Measurements from ENCODE around the gene ATXN7L1. TPM values are rescaled to one million over a fixed set of nuclear protein-coding genes. Genes with fewer than 3 reads are reported as not detected.

Gene ATXN7L1
- total and polyA plus RNA-seq, 2 donors (not counting 1 experiment from before 2014, with no cell fraction given): 7.1 to 40.6 TPM

GRCh38 chr7:105805447-105806019 is 70.9 kb downstream of the ATXN7L1 start:
- H3K4me3 Mint-ChIP-seq: no peak overlapping the region
- Histone ChIP-seq H3K27me3 (replicated peaks in 1 of 4; ENCODE audit: control extremely low read depth in 1 of 4, control insufficient read depth in 3 of 4, insufficient read depth in 4 of 4, low read length in 3 of 4) (no peaks in the 10 kb centered on the region), H3K4me2 (replicated peaks; ENCODE audit: low read depth, low read length, poor library complexity, severe bottlenecking) (no peak overlapping the region), H4K20me1 (ENCODE audit: control insufficient read depth, insufficient read depth, low read length, poor library complexity, severe bottlenecking) (no peaks in the 10 kb centered on the region), H3K9ac (ENCODE audit: low read length) (no peak overlapping the region), H2AFZ (ENCODE audit: insufficient read depth, low read depth, low read length, poor library complexity, severe bottlenecking) (no peak overlapping the region), H3K4me1 (ENCODE audit: control insufficient read depth in 2 of 2, insufficient read depth in 2 of 2, low read length in 2 of 2) (peaks cover 21 to 44% of the 10 kb centered on the region in 2 donors), H3K79me2 (ENCODE audit: control insufficient read depth, insufficient read depth, low read length) (no peaks in the 10 kb centered on the region), H3K4me3 (ENCODE audit: control extremely low read depth in 1 of 5, extremely low read depth in 1 of 5, insufficient read depth in 1 of 5, low read depth in 2 of 5, low read length in 4 of 5) (no peak overlapping the region), H3K36me3 (replicated peaks in 1 of 2; ENCODE audit: control extremely low read depth in 1 of 2, control insufficient read depth in 1 of 2, extremely low read depth in 1 of 2, insufficient read depth in 2 of 2, low read length in 1 of 2) (no peaks in the 10 kb centered on the region), H3K27ac (ENCODE audit: low read length in 2 of 2) (no peak overlapping the region), H3K9me3 (ENCODE audit: control extremely low read depth in 1 of 3, control insufficient read depth in 2 of 3, insufficient read depth in 1 of 3, low read length in 2 of 3) (no peaks in the 10 kb centered on the region)
- H3K27me3 Mint-ChIP-seq: no peaks in the 10 kb centered on the region
- no peak for TF ChIP-seq EZH2 (IDR thresholded peaks at IDR 0.05; ENCODE audit: borderline replicate concordance, insufficient read depth, low read depth, low read length, poor library complexity, severe bottlenecking)
- TF ChIP-seq, protein P1, sequence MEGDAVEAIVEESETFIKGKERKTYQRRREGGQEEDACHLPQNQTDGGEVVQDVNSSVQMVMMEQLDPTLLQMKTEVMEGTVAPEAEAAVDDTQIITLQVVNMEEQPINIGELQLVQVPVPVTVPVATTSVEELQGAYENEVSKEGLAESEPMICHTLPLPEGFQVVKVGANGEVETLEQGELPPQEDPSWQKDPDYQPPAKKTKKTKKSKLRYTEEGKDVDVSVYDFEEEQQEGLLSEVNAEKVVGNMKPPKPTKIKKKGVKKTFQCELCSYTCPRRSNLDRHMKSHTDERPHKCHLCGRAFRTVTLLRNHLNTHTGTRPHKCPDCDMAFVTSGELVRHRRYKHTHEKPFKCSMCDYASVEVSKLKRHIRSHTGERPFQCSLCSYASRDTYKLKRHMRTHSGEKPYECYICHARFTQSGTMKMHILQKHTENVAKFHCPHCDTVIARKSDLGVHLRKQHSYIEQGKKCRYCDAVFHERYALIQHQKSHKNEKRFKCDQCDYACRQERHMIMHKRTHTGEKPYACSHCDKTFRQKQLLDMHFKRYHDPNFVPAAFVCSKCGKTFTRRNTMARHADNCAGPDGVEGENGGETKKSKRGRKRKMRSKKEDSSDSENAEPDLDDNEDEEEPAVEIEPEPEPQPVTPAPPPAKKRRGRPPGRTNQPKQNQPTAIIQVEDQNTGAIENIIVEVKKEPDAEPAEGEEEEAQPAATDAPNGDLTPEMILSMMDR (IDR thresholded peaks at IDR 0.05): no peak
- ATAC-seq (ENCODE audit: low read depth) (no peak), DNase-seq (no peak)
- ChIA-PET CTCF (interaction anchor here (1.2 to 3.4 kb wide), 3 partner anchors 9 to 44 kb away, joined by 3 to 15 read pairs (median 4); no protein-coding TSS in a partner anchor), POLR2A (no interaction called here)
- H3K9me3 Mint-ChIP-seq (ENCODE audit: insufficient read depth): no peaks in the 10 kb centered on the region
- WGBS (ENCODE audit: insufficient coverage): 90% methylated on average over 11 of the region's 11 CpGs
- H3K4me1 Mint-ChIP-seq: peaks cover 46% of the 10 kb centered on the region
- intact Hi-C loops (cut with micrococcal nuclease): loop anchor here (5.0 kb wide), 1 partner anchor 113 kb away; no protein-coding TSS in a partner anchor
- H3K27ac Mint-ChIP-seq: peak overlapping the region; percentile 43

GRCh38 chr7:105803429-105803736 is 73.0 kb downstream of the ATXN7L1 start:
- Mint-ChIP-seq H3K9me3 (ENCODE audit: insufficient read depth) (no peaks in the 10 kb centered on the region), H3K27me3 (no peaks in the 10 kb centered on the region), H3K4me3 (no peak overlapping the region), H3K4me1 (peaks cover 39% of the 10 kb centered on the region), H3K27ac (no peak overlapping the region)
- CTCF ChIA-PET: no interaction called here
- POLR2A ChIA-PET: no interaction called here
- no peaks in the 10 kb centered on the region for H4K20me1 ChIP-seq (ENCODE audit: control insufficient read depth, insufficient read depth, low read length, poor library complexity, severe bottlenecking)
- no peak overlapping the region for H3K27ac ChIP-seq (ENCODE audit: low read length in 2 of 2)
- DNase-seq (no peak), ATAC-seq (ENCODE audit: low read depth) (no peak)
- no peaks in the 10 kb centered on the region for H3K27me3 ChIP-seq (replicated peaks in 1 of 4; ENCODE audit: control extremely low read depth in 1 of 4, control insufficient read depth in 3 of 4, insufficient read depth in 4 of 4, low read length in 3 of 4)
- H3K36me3 ChIP-seq (replicated peaks in 1 of 2; ENCODE audit: control extremely low read depth in 1 of 2, control insufficient read depth in 1 of 2, extremely low read depth in 1 of 2, insufficient read depth in 2 of 2, low read length in 1 of 2): no peaks in the 10 kb centered on the region
- peaks cover 9 to 31% of the 10 kb centered on the region in 2 donors for H3K4me1 ChIP-seq (ENCODE audit: control insufficient read depth in 2 of 2, insufficient read depth in 2 of 2, low read length in 2 of 2)
- H3K79me2 ChIP-seq (ENCODE audit: control insufficient read depth, insufficient read depth, low read length): no peaks in the 10 kb centered on the region
- no peak for TF ChIP-seq EZH2 (IDR thresholded peaks at IDR 0.05; ENCODE audit: borderline replicate concordance, insufficient read depth, low read depth, low read length, poor library complexity, severe bottlenecking)
- TF ChIP-seq, protein P1 (IDR thresholded peaks at IDR 0.05): no peak
- no peak overlapping the region for H3K4me3 ChIP-seq (ENCODE audit: control extremely low read depth in 1 of 5, extremely low read depth in 1 of 5, insufficient read depth in 1 of 5, low read depth in 2 of 5, low read length in 4 of 5)
- whole genome bisulfite sequencing (ENCODE audit: insufficient coverage): 94% methylated on average over 2 of the region's 2 CpGs
- H3K9ac ChIP-seq (ENCODE audit: low read length): no peak overlapping the region
- H2AFZ ChIP-seq (ENCODE audit: insufficient read depth, low read depth, low read length, poor library complexity, severe bottlenecking): no peak overlapping the region
- intact Hi-C loops (cut with micrococcal nuclease): no loop called here
- H3K9me3 ChIP-seq (ENCODE audit: control extremely low read depth in 1 of 3, control insufficient read depth in 2 of 3, insufficient read depth in 1 of 3, low read length in 2 of 3): no peaks in the 10 kb centered on the region
- no peak overlapping the region for H3K4me2 ChIP-seq (replicated peaks; ENCODE audit: low read depth, low read length, poor library complexity, severe bottlenecking)
